ENCODE measurements around the gene NRXN3. TPM values are rescaled to one million over a fixed set of nuclear protein-coding genes. Genes with fewer than 3 reads are reported as not detected.

NRXN3 gene
- total RNA-seq, 1 experiment from 2014 or later = 1.1 TPM

- no peak for DNase-seq (ENCODE audit: low read depth)
Measured at GRCh38 chr14:78576437-78577166, 406.4 kb downstream of the NRXN3 start.

- DNase-seq (ENCODE audit: low read depth) = no peak
Measured at GRCh38 chr14:78581229-78581628, 411.1 kb downstream of the NRXN3 start.

GRCh38 chr14:78586681-78587080 is 416.5 kb downstream of the NRXN3 start:
- no peak for DNase-seq (ENCODE audit: low read depth)

- no peak for DNase-seq (ENCODE audit: low read depth)
Measured at GRCh38 chr14:78588906-78589305, 418.7 kb downstream of the NRXN3 start.

GRCh38 chr14:78592616-78593219 is 422.5 kb downstream of the NRXN3 start:
- no peak for DNase-seq (ENCODE audit: low read depth)

GRCh38 chr14:78593949-78594348 is 423.8 kb downstream of the NRXN3 start:
- DNase-seq (ENCODE audit: low read depth) = no peak

- no peak for DNase-seq (ENCODE audit: low read depth)
Measured at GRCh38 chr14:78595797-78596196, 425.6 kb downstream of the NRXN3 start.

- DNase-seq (ENCODE audit: low read depth) = peak; percentile 34
Measured at GRCh38 chr14:78598046-78598920, 428.1 kb downstream of the NRXN3 start.

GRCh38 chr14:78605025-78605762 is 435.0 kb downstream of the NRXN3 start:
- no peak for DNase-seq (ENCODE audit: low read depth)

- DNase-seq (ENCODE audit: low read depth) = peak; percentile 39
Measured at GRCh38 chr14:78605897-78606500, 435.8 kb downstream of the NRXN3 start.

GRCh38 chr14:78608998-78609787 is 439.0 kb downstream of the NRXN3 start:
- no peak for DNase-seq (ENCODE audit: low read depth)

GRCh38 chr14:78610994-78611393 is 440.8 kb downstream of the NRXN3 start:
- DNase-seq (ENCODE audit: low read depth) = no peak

GRCh38 chr14:78611796-78612571 is 441.8 kb downstream of the NRXN3 start:
- DNase-seq (ENCODE audit: low read depth) = no peak

- DNase-seq (ENCODE audit: low read depth) = no peak
Measured at GRCh38 chr14:78612666-78613065, 442.5 kb downstream of the NRXN3 start.

GRCh38 chr14:78614593-78614992 is 444.4 kb downstream of the NRXN3 start:
- DNase-seq (ENCODE audit: low read depth) = no peak

GRCh38 chr14:78617735-78618134 is 447.6 kb downstream of the NRXN3 start:
- DNase-seq (ENCODE audit: low read depth) = no peak

- no peak for DNase-seq (ENCODE audit: low read depth)
Measured at GRCh38 chr14:78618368-78618767, 448.2 kb downstream of the NRXN3 start.

- DNase-seq (ENCODE audit: low read depth) = no peak
Measured at GRCh38 chr14:78627114-78627513, 456.9 kb downstream of the NRXN3 start.

- no peak for DNase-seq (ENCODE audit: low read depth)
Measured at GRCh38 chr14:78631551-78631950, 461.4 kb downstream of the NRXN3 start.

- DNase-seq (ENCODE audit: low read depth) = no peak
Measured at GRCh38 chr14:78633752-78634151, 463.6 kb downstream of the NRXN3 start.

All from M059J (cell line).